Astrocyte (in vitro differentiated cells and primary cell): Measurements from ENCODE around the gene ATG9B. TPM values are rescaled to one million over a fixed set of nuclear protein-coding genes. Genes with fewer than 3 reads are reported as not detected.

Experiments
- DNase-seq: peaks from one replicate; pipeline ENCODE4 v3.0.0-alpha.2; 2010; ENCODE audit warnings: low read depth
- FAIRE-seq: peaks from 2 replicates; lab custom pipeline; 2011; peaks lifted over from hg19 to GRCh38; lab: Jason Lieb, UNC
- H2AFZ ChIP-seq: 2 replicates; pipeline ENCODE4 v1.6.0; 2012; ENCODE audit warnings: low read depth, low read length, inconsistent platforms
- H3K27ac ChIP-seq: 2 replicates; pipeline ENCODE4 v1.5.1; 2011; ENCODE audit warnings: low read depth, low read length, inconsistent platforms
- H3K27me3 ChIP-seq: 2 replicates; pipeline ENCODE4 v1.6.0; 2011; ENCODE audit warnings: low read length, inconsistent platforms; ENCODE audit not compliant: insufficient read depth
- H3K36me3 ChIP-seq: 2 replicates; pipeline ENCODE4 v1.5.1; 2011; ENCODE audit warnings: low read length, inconsistent platforms; ENCODE audit not compliant: insufficient read depth
- H3K4me1 ChIP-seq: 2 replicates; pipeline ENCODE4 v1.5.1; 2011; ENCODE audit warnings: low read length, inconsistent platforms; ENCODE audit not compliant: insufficient read depth
- H3K4me2 ChIP-seq: 2 replicates; pipeline ENCODE4 v1.6.0; 2012; ENCODE audit warnings: low read length, inconsistent platforms
- H3K4me3 ChIP-seq: 2 replicates; pipeline ENCODE4 v1.5.1; 2011; ENCODE audit warnings: low read depth, mild to moderate bottlenecking, low read length, inconsistent platforms; ENCODE audit not compliant: insufficient read depth
- H3K79me2 ChIP-seq: 2 replicates; pipeline ENCODE4 v1.6.0; 2012; ENCODE audit warnings: mild to moderate bottlenecking, low read length, inconsistent platforms; ENCODE audit not compliant: insufficient read depth
- H3K9ac ChIP-seq: 2 replicates; pipeline ENCODE4 v1.6.0; 2012; ENCODE audit warnings: mild to moderate bottlenecking, low read length, inconsistent platforms
- H3K9me3 ChIP-seq: 2 replicates; pipeline ENCODE4 v1.5.1; 2012; ENCODE audit warnings: low read depth, mild to moderate bottlenecking, low read length, inconsistent platforms; ENCODE audit not compliant: insufficient read depth
- H4K20me1 ChIP-seq: 2 replicates; pipeline ENCODE4 v1.6.0; 2012; ENCODE audit warnings: low read length, inconsistent platforms; ENCODE audit not compliant: insufficient read depth
- H3K27ac Mint-ChIP-seq: one replicate; pipeline ENCODE4 v1.8.0; 2021; ENCODE audit warnings: mild to moderate bottlenecking, mixed read lengths; ENCODE audit not compliant: unreplicated experiment
- H3K27me3 Mint-ChIP-seq: one replicate; pipeline ENCODE4 v1.8.0; 2021; ENCODE audit warnings: low read depth, mixed read lengths; ENCODE audit not compliant: unreplicated experiment
- H3K36me3 Mint-ChIP-seq: one replicate; pipeline ENCODE4 v1.8.0; 2021; ENCODE audit warnings: low read depth, mixed read lengths; ENCODE audit not compliant: unreplicated experiment
- H3K4me1 Mint-ChIP-seq: one replicate; pipeline ENCODE4 v1.8.0; 2021; ENCODE audit warnings: low read depth, mixed read lengths; ENCODE audit not compliant: unreplicated experiment
- H3K4me3 Mint-ChIP-seq: one replicate; pipeline ENCODE4 v1.8.0; 2021; ENCODE audit warnings: mild to moderate bottlenecking, moderate library complexity, mixed read lengths; ENCODE audit not compliant: unreplicated experiment
- H3K9me3 Mint-ChIP-seq: one replicate; pipeline ENCODE4 v1.8.0; 2021; ENCODE audit warnings: mild to moderate bottlenecking, mixed read lengths; ENCODE audit not compliant: unreplicated experiment
- EZH2 ChIP-seq: IDR thresholded peaks from 2 replicates; pipeline ENCODE4 v1.6.1; 2012; ENCODE audit warnings: mild to moderate bottlenecking, low read length, inconsistent platforms; ENCODE audit not compliant: insufficient read depth
- total RNA-seq: library from RNA; stranded (reverse); gene quantifications from 2 replicates; pipeline ENCODE4 v1.2.1, GENCODE V29; 2021
- TF ChIP-seq, protein P1 (sequence below): IDR thresholded peaks from 2 replicates; pipeline ENCODE4 v1.5.1; 2011; ENCODE audit warnings: low read depth, mild to moderate bottlenecking, inconsistent platforms, low read length, moderate library complexity; ENCODE audit not compliant: insufficient read depth

Gene ATG9B
- total RNA-seq, 1 donor from 2014 or later = 2.2 TPM

- no peak overlapping the region for H3K4me3 ChIP-seq
- H3K4me1 Mint-ChIP-seq = peaks cover 7% of the 10 kb centered on the region
- H3K27me3 Mint-ChIP-seq = no peaks in the 10 kb centered on the region
- H3K9ac ChIP-seq = no peak overlapping the region
- H3K4me3 Mint-ChIP-seq = no peak overlapping the region
- H3K9me3 Mint-ChIP-seq = no peaks in the 10 kb centered on the region
- peaks cover 39% of the 10 kb centered on the region for H3K36me3 ChIP-seq
- DNase-seq = no peak
- FAIRE-seq = no peak
- H3K36me3 Mint-ChIP-seq = peaks cover 14% of the 10 kb centered on the region
- no peaks in the 10 kb centered on the region for H3K27me3 ChIP-seq
- H3K9me3 ChIP-seq = no peaks in the 10 kb centered on the region
- peaks cover 45% of the 10 kb centered on the region for H4K20me1 ChIP-seq
- peaks cover 12% of the 10 kb centered on the region for H3K79me2 ChIP-seq
- no peak overlapping the region for H2AFZ ChIP-seq
- H3K27ac ChIP-seq = no peak overlapping the region
- H3K4me2 ChIP-seq = no peak overlapping the region
- H3K27ac Mint-ChIP-seq = peak overlapping the region; percentile 34
- TF ChIP-seq, protein P1, sequence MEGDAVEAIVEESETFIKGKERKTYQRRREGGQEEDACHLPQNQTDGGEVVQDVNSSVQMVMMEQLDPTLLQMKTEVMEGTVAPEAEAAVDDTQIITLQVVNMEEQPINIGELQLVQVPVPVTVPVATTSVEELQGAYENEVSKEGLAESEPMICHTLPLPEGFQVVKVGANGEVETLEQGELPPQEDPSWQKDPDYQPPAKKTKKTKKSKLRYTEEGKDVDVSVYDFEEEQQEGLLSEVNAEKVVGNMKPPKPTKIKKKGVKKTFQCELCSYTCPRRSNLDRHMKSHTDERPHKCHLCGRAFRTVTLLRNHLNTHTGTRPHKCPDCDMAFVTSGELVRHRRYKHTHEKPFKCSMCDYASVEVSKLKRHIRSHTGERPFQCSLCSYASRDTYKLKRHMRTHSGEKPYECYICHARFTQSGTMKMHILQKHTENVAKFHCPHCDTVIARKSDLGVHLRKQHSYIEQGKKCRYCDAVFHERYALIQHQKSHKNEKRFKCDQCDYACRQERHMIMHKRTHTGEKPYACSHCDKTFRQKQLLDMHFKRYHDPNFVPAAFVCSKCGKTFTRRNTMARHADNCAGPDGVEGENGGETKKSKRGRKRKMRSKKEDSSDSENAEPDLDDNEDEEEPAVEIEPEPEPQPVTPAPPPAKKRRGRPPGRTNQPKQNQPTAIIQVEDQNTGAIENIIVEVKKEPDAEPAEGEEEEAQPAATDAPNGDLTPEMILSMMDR = no peak
- no peak for TF ChIP-seq EZH2
- H3K4me1 ChIP-seq = no peaks in the 10 kb centered on the region
Measured at GRCh38 chr7:151069841-151070573, 45.7 kb upstream of the ATG9B start.

- Histone ChIP-seq H3K27me3 (no peaks in the 10 kb centered on the region), H3K4me3 (no peak overlapping the region), H3K27ac (no peak overlapping the region), H3K4me1 (peaks cover 6% of the 10 kb centered on the region), H3K9ac (no peak overlapping the region), H3K4me2 (no peak overlapping the region), H4K20me1 (peaks cover 53% of the 10 kb centered on the region), H3K36me3 (peaks cover 33% of the 10 kb centered on the region), H3K79me2 (peaks cover 24% of the 10 kb centered on the region), H3K9me3 (no peaks in the 10 kb centered on the region), H2AFZ (no peak overlapping the region)
- TF ChIP-seq EZH2 = no peak
- TF ChIP-seq, protein P1 = no peak
- H3K27me3 Mint-ChIP-seq = no peaks in the 10 kb centered on the region
- H3K4me3 Mint-ChIP-seq = peak overlapping the region; percentile 50
- DNase-seq (peak; percentile 67), FAIRE-seq (no peak)
- H3K9me3 Mint-ChIP-seq = no peaks in the 10 kb centered on the region
- H3K36me3 Mint-ChIP-seq = peaks cover 11% of the 10 kb centered on the region
- peaks cover 9% of the 10 kb centered on the region for H3K4me1 Mint-ChIP-seq
- H3K27ac Mint-ChIP-seq = peak overlapping the region; percentile 64
Measured at GRCh38 chr7:151068069-151068773, 43.9 kb upstream of the ATG9B start.
